H9 (cell line): Measurements from ENCODE around the gene KRT25. TPM values are rescaled to one million over a fixed set of nuclear protein-coding genes. Genes with fewer than 3 reads are reported as not detected.

Experiments
- DNase-seq: peaks from one replicate; pipeline ENCODE4 v3.0.0-alpha.2; 2017
- H2AFZ ChIP-seq: one replicate; pipeline ENCODE4 v1.6.1; 2013; ENCODE audit warnings: mild to moderate bottlenecking, low read length, control low read depth, moderate library complexity
- H2AK5ac ChIP-seq: 2 replicates; pipeline ENCODE4 v1.6.1; 2013; ENCODE audit warnings: low read length, control low read depth, mixed read lengths; ENCODE audit not compliant: insufficient read length
- H2BK120ac ChIP-seq: one replicate; pipeline ENCODE4 v1.6.1; 2013; ENCODE audit warnings: low read depth, mild to moderate bottlenecking, low read length, control low read depth, inconsistent platforms; ENCODE audit not compliant: poor library complexity, severe bottlenecking
- H2BK12ac ChIP-seq: 2 replicates; pipeline ENCODE4 v1.6.1; 2013; ENCODE audit warnings: low read length, control low read depth, mixed read lengths, low read depth; ENCODE audit not compliant: insufficient read length
- H2BK15ac ChIP-seq: 2 replicates; pipeline ENCODE4 v1.6.1; 2013; ENCODE audit warnings: low read depth, low read length, control low read depth
- H2BK20ac ChIP-seq: one replicate; pipeline ENCODE4 v1.6.1; 2013; ENCODE audit warnings: low read depth, mild to moderate bottlenecking, low read length, control low read depth, inconsistent platforms; ENCODE audit not compliant: poor library complexity, severe bottlenecking
- H2BK5ac ChIP-seq: 2 replicates; pipeline ENCODE4 v1.6.1; 2013; ENCODE audit warnings: low read length, control low read depth, mixed read lengths; ENCODE audit not compliant: insufficient read length
- H3K14ac ChIP-seq: 2 replicates; pipeline ENCODE4 v1.6.1; 2013; ENCODE audit warnings: low read length, control low read depth; ENCODE audit not compliant: insufficient read depth
- H3K18ac ChIP-seq: 2 replicates; pipeline ENCODE4 v1.6.1; 2013; ENCODE audit warnings: low read depth, mild to moderate bottlenecking, mixed read lengths, low read length, control low read depth; ENCODE audit not compliant: insufficient read length
- H3K23ac ChIP-seq: 2 replicates; pipeline ENCODE4 v1.6.1; 2013; ENCODE audit warnings: low read length, control low read depth, mixed read lengths, low read depth; ENCODE audit not compliant: insufficient read length
- H3K23me2 ChIP-seq: 2 replicates; pipeline ENCODE4 v1.6.1; 2013; ENCODE audit warnings: low read depth, mild to moderate bottlenecking, mixed read lengths, low read length, control low read depth; ENCODE audit not compliant: insufficient read length, poor library complexity, severe bottlenecking
- H3K27ac ChIP-seq: 2 replicates; pipeline ENCODE4 v1.5.1; 2013; ENCODE audit warnings: low read length, control low read depth, mixed read lengths, low read depth; ENCODE audit not compliant: insufficient read length
- H3K27me3 ChIP-seq: 2 replicates; pipeline ENCODE4 v1.6.1; 2013; ENCODE audit warnings: low read length, control low read depth, inconsistent platforms; ENCODE audit not compliant: insufficient read depth
- H3K4ac ChIP-seq: 2 replicates; pipeline ENCODE4 v1.6.1; 2013; ENCODE audit warnings: low read depth, mild to moderate bottlenecking, control low read depth, inconsistent platforms, low read length, moderate library complexity
- H3K4me1 ChIP-seq: 2 replicates; pipeline ENCODE4 v1.6.1; 2013; ENCODE audit warnings: low read length, control low read depth, inconsistent platforms; ENCODE audit not compliant: insufficient read depth
- H3K4me2 ChIP-seq: 2 replicates; pipeline ENCODE4 v1.6.1; 2013; ENCODE audit warnings: low read length, control low read depth, mixed read lengths; ENCODE audit not compliant: insufficient read length, insufficient read depth
- H3K56ac ChIP-seq: 2 replicates; pipeline ENCODE4 v1.6.1; 2013; ENCODE audit warnings: low read depth, mild to moderate bottlenecking, mixed read lengths, low read length, control low read depth; ENCODE audit not compliant: insufficient read length
- H3K79me1 ChIP-seq: 2 replicates; pipeline ENCODE4 v1.6.1; 2013; ENCODE audit warnings: low read depth, mild to moderate bottlenecking, moderate library complexity, low read length, control low read depth, inconsistent platforms; ENCODE audit not compliant: insufficient read depth, poor library complexity, severe bottlenecking
- H3K79me2 ChIP-seq: 2 replicates; pipeline ENCODE4 v1.6.1; 2013; ENCODE audit warnings: low read length, control low read depth, inconsistent platforms; ENCODE audit not compliant: insufficient read depth
- H3K9ac ChIP-seq: 2 replicates; pipeline ENCODE4 v1.6.1; 2013; ENCODE audit warnings: low read length, control low read depth, mixed read lengths; ENCODE audit not compliant: insufficient read length; ENCODE audit errors: extremely low read depth
- H3K9me3 ChIP-seq: one replicate; pipeline ENCODE4 v1.6.1; 2013; ENCODE audit warnings: low read depth, low read length, inconsistent platforms; ENCODE audit not compliant: control insufficient read depth
- H3T11ph ChIP-seq: one replicate; pipeline ENCODE4 v1.6.1; 2013; ENCODE audit warnings: mild to moderate bottlenecking, low read length, control low read depth, inconsistent platforms
- H4K20me1 ChIP-seq: one replicate; pipeline ENCODE4 v1.6.1; 2013; ENCODE audit not compliant: control insufficient read depth, insufficient read length, insufficient read depth
- H4K5ac ChIP-seq: 2 replicates; pipeline ENCODE4 v1.6.1; 2013; ENCODE audit warnings: low read depth, mild to moderate bottlenecking, mixed read lengths, low read length, control low read depth; ENCODE audit not compliant: insufficient read length
- H4K8ac ChIP-seq: replicated peaks from 2 replicates; pipeline ENCODE4 v1.6.1; 2013; ENCODE audit warnings: low read length, control low read depth, mixed read lengths, low read depth; ENCODE audit not compliant: insufficient read length
- H4K91ac ChIP-seq: 2 replicates; pipeline ENCODE4 v1.6.1; 2013; ENCODE audit warnings: low read depth, mild to moderate bottlenecking, moderate library complexity, mixed read lengths, low read length, control low read depth; ENCODE audit not compliant: insufficient read length
- H3K27ac Mint-ChIP-seq, 3 experiments: 2 replicates in 2 of 3; 3 replicates in 1 of 3; pipeline ENCODE4 v1.8.0; 2020 to 2021; ENCODE audit warnings: mixed read lengths in 3 of 3, mild to moderate bottlenecking in 1 of 3, moderate library complexity in 1 of 3
- H3K27me3 Mint-ChIP-seq: 2 replicates; pipeline ENCODE4 v1.8.0; 2021; ENCODE audit warnings: low read depth, mild to moderate bottlenecking, moderate library complexity, mixed read lengths
- H3K36me3 Mint-ChIP-seq, 3 experiments: 2 replicates in 2 of 3; 3 replicates in 1 of 3; pipeline ENCODE4 v1.8.0; 2020 to 2021; ENCODE audit warnings: low read depth in 3 of 3, mixed read lengths in 3 of 3; ENCODE audit not compliant: insufficient read depth in 1 of 3
- H3K4me1 Mint-ChIP-seq, 2 experiments: 2 replicates each; pipeline ENCODE4 v1.8.0; 2020; ENCODE audit warnings: mixed read lengths in 2 of 2
- H3K4me3 Mint-ChIP-seq, 2 experiments: 2 replicates in 1 of 2; 3 replicates in 1 of 2; pipeline ENCODE4 v1.8.0; 2020 to 2021; ENCODE audit warnings: mild to moderate bottlenecking in 2 of 2, mixed read lengths in 2 of 2, moderate library complexity in 1 of 2
- H3K9me3 Mint-ChIP-seq, 2 experiments: 2 replicates in 1 of 2; 3 replicates in 1 of 2; pipeline ENCODE4 v1.8.0; 2020; ENCODE audit warnings: mild to moderate bottlenecking in 2 of 2, mixed read lengths in 2 of 2, moderate library complexity in 1 of 2
- WGBS: extraction: QIAGEN DNeasy Blood & Tissue Kit; methylation state at CpG from one replicate; pipeline ENCODE4 v1.1.7; 2013; ENCODE audit warnings: missing lambda C conversion rate, low lambda C conversion rate, mixed read lengths; ENCODE audit not compliant: insufficient read length; ENCODE audit errors: extremely low coverage; 5-methylcytosine and 5-hydroxymethylcytosine counted together
- total RNA-seq: library from RNA; stranded (reverse); gene quantifications from 2 replicates; pipeline ENCODE4 v1.2.1, GENCODE V29; 2021
- TF ChIP-seq, protein P1 (sequence below): fragments of 200-600 bp; sonication (generic); conservative IDR thresholded peaks from 3 replicates; pipeline ENCODE4 v1.8.0; 2021; ENCODE audit warnings: antibody characterized with exemption, mild to moderate bottlenecking

The KRT25 gene
- total RNA-seq, 1 experiment from 2014 or later: not detected

DNA sequence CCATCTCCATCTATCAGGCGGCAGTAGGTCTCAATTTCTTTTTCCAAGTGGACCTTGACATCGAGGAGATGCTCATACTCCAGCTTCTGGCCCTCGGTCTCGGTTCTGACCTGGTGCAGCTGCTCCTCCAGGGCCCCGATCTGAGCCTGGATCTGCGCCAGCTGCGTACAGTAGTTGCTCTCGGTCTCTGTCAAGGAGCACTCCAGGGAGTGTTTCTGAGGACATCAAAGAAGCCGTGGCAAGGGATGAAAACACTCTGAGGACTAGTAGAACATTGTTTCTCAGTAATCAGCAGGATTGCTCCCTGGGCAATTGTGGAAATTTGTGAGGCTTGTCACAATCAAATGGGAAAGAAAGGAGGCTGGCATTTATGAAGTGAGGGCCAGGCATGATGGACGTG, 38.7 kb upstream of the KRT25 start:
- Histone ChIP-seq H2BK120ac (no peak overlapping the region), H2AFZ (no peak overlapping the region), H4K8ac (no peak overlapping the region), H3K4ac (no peak overlapping the region), H2BK20ac (no peak overlapping the region), H3K56ac (no peak overlapping the region), H3T11ph (no peak overlapping the region), H4K20me1 (no peaks in the 10 kb centered on the region), H2BK15ac (no peak overlapping the region), H3K79me1 (no peaks in the 10 kb centered on the region), H3K79me2 (no peaks in the 10 kb centered on the region), H4K5ac (no peak overlapping the region), H2AK5ac (no peak overlapping the region), H4K91ac (no peak overlapping the region), H2BK12ac (no peak overlapping the region), H3K27me3 (no peaks in the 10 kb centered on the region), H3K23me2 (no peaks in the 10 kb centered on the region), H3K27ac (no peak overlapping the region), H3K4me1 (no peaks in the 10 kb centered on the region), H3K23ac (no peak overlapping the region), H2BK5ac (no peak overlapping the region), H3K9me3 (no peaks in the 10 kb centered on the region), H3K4me2 (no peak overlapping the region), H3K14ac (no peak overlapping the region), H3K18ac (no peak overlapping the region), H3K9ac (no peak overlapping the region)
- no peaks in the 10 kb centered on the region for H3K9me3 Mint-ChIP-seq
- peaks cover 19% of the 10 kb centered on the region for H3K27me3 Mint-ChIP-seq
- no peak overlapping the region for H3K27ac Mint-ChIP-seq
- DNase-seq: no peak
- no CpG with 5 or more reads among the region's 10 CpGs for WGBS
- no peak overlapping the region for H3K4me3 Mint-ChIP-seq
- H3K36me3 Mint-ChIP-seq: no peaks in the 10 kb centered on the region
- H3K4me1 Mint-ChIP-seq: no peaks in the 10 kb centered on the region; a peak in 1 of 4 replicates
- TF ChIP-seq, protein P1, sequence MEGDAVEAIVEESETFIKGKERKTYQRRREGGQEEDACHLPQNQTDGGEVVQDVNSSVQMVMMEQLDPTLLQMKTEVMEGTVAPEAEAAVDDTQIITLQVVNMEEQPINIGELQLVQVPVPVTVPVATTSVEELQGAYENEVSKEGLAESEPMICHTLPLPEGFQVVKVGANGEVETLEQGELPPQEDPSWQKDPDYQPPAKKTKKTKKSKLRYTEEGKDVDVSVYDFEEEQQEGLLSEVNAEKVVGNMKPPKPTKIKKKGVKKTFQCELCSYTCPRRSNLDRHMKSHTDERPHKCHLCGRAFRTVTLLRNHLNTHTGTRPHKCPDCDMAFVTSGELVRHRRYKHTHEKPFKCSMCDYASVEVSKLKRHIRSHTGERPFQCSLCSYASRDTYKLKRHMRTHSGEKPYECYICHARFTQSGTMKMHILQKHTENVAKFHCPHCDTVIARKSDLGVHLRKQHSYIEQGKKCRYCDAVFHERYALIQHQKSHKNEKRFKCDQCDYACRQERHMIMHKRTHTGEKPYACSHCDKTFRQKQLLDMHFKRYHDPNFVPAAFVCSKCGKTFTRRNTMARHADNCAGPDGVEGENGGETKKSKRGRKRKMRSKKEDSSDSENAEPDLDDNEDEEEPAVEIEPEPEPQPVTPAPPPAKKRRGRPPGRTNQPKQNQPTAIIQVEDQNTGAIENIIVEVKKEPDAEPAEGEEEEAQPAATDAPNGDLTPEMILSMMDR: no peak
